Spleen (tissue), 11 donors: ENCODE measurements around the gene NUMBL. TPM values are rescaled to one million over a fixed set of nuclear protein-coding genes. Genes with fewer than 3 reads are reported as not detected.

Source experiments
- DNase-seq: peaks from one replicate; pipeline ENCODE4 v3.0.0-alpha.2; 2020
- H3K27ac ChIP-seq, 8 donors: fragments of 200-600 bp; sonication (generic) in 7 of 8; 1 replicate in 4 of 8; 2 replicates in 4 of 8; pipeline versions ENCODE4 v1.5.0 to v1.8.0; 2016 to 2021; ENCODE audit warnings: inconsistent platforms in 4 of 8, mild to moderate bottlenecking in 4 of 8, moderate library complexity in 1 of 8
- H3K27me3 ChIP-seq, 7 donors: fragments of 200-600 bp; sonication (generic) in 6 of 7; replicated peaks in 1 of 7; 1 replicate in 4 of 7; 2 replicates in 3 of 7; pipeline versions ENCODE4 v1.5.0 to v1.8.0; 2016 to 2021; ENCODE audit warnings: inconsistent platforms in 3 of 7, mild to moderate bottlenecking in 1 of 7
- H3K36me3 ChIP-seq, 6 donors: fragments of 200-600 bp; sonication (generic) in 5 of 6; 1 replicate in 4 of 6; 2 replicates in 2 of 6; pipeline versions ENCODE4 v1.5.0 to v1.8.0; 2016 to 2021; ENCODE audit warnings: inconsistent platforms in 2 of 6
- H3K4me1 ChIP-seq, 6 donors: fragments of 200-600 bp; sonication (generic) in 5 of 6; 1 replicate in 3 of 6; 2 replicates in 3 of 6; pipeline versions ENCODE4 v1.5.0 to v1.8.0; 2016 to 2021; ENCODE audit warnings: inconsistent platforms in 3 of 6
- H3K4me3 ChIP-seq, 8 donors: fragments of 200-600 bp; sonication (generic) in 7 of 8; 1 replicate in 4 of 8; 2 replicates in 4 of 8; pipeline versions ENCODE4 v1.5.0 to v1.8.0; 2016 to 2021; ENCODE audit warnings: inconsistent platforms in 4 of 8, mild to moderate bottlenecking in 4 of 8, moderate library complexity in 2 of 8
- H3K9me3 ChIP-seq, 8 donors: fragments of 200-600 bp; sonication (generic) in 7 of 8; 1 replicate in 4 of 8; 2 replicates in 4 of 8; pipeline versions ENCODE4 v1.5.0 to v1.8.0; 2016 to 2021; ENCODE audit warnings: inconsistent platforms in 4 of 8
- POLR2A ChIP-seq, 3 donors: fragments of 450-650 bp; IDR thresholded peaks; one replicate each; pipeline ENCODE4 v1.5.1; 2017; ENCODE audit warnings: antibody characterized with exemption in 3 of 3, mild to moderate bottlenecking in 1 of 3
- POLR2AphosphoS5 ChIP-seq, 3 donors: sonication (generic); formaldehyde crosslinking; IDR thresholded peaks; one replicate each; pipeline ENCODE4 v1.5.1; 2017; ENCODE audit warnings: antibody characterized with exemption in 3 of 3
- WGBS, 5 donors: extraction: QIAGEN DNeasy Blood & Tissue Kit in 3 of 5; methylation state at CpG; one replicate each; pipeline versions ENCODE4 v1.1.5 to v1.1.7; 2013 to 2018; 5-methylcytosine and 5-hydroxymethylcytosine counted together
- intact Hi-C: fragments of 100-400 bp; cut with DNase I; formaldehyde crosslinking; loops from one replicate; pipeline ENCODE4 v1.15.0; 2023; ENCODE audit warnings: low total_unique reads
- polyA plus RNA-seq, 3 donors: library from polyadenylated mRNA; stranded (reverse); fragments of 200-250 nt; gene quantifications; one replicate each; pipeline ENCODE4 v1.2.1, GENCODE V29; 2013
- small RNA-seq, 4 donors: library from RNA; depleted of rRNA; stranded (forward); fragments of <200 nt; gene quantifications; one replicate each; pipeline ENCODE3, GENCODE V24; 2016
- total RNA-seq, 7 donors: library from RNA; depleted of rRNA in 3 of 7; stranded (reverse); fragments of >200 nt in 3 of 7; fragmentation: NEBNext Ultra II Directional in 4 of 7; extraction: Animal tissue kit (Norgen Biotek cat#: 25700) in 4 of 7; gene quantifications; one replicate each; pipeline versions ENCODE4 v1.1.0 to v1.2.1, GENCODE V29; 2016 to 2021
- TF ChIP-seq, protein P1 (sequence below), 11 experiments: fragments of 200-600 bp in 7 of 11; fragments of 450-650 bp in 4 of 11; sonication (generic) in 4 of 11; IDR thresholded peaks in 8 of 11; conservative IDR thresholded peaks in 3 of 11; 1 replicate in 7 of 11; 2 replicates in 4 of 11; pipeline versions ENCODE4 v1.4.0 to v1.8.0; 2016 to 2021; ENCODE audit warnings: antibody characterized with exemption in 11 of 11, inconsistent platforms in 4 of 11, mild to moderate bottlenecking in 1 of 11
- donor health status: healthy with polysubstance abuse.
- donor health status: DM: no; HTN: no; CAD: no; lungs with moderate emphysema.
- donor health status: DM: no; HTN: no; CAD: no.
- donor health status: Bipolar disorder and iron deficiency.
- donor health status: healthy.
- donor health status: DM: no; HTN: no; CAD: no.
- donor health status: DM: yes; HTN: yes; CAD: no.

Gene NUMBL
- total and polyA plus RNA-seq, 10 donors, result 3.2 to 27.4 (median 13.3) TPM

DNA sequence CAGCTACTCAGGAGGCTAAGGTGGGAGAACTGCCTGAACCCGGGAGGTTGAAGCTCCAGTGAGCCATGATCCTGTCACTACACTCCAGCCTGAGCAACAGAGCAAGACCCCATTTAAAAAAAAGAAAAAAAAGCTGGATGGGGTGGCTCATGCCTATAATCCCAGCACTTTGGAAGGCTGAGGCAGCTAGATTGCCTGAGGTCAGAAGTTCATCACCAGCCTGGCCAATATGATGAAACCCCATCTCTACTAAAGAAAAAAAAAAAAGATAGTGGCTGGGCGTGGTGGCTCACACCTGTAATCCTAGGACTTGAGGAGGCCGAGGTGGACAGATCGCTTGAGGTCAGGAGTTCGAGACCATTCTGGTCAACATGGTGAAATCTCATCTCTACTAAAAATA lies 74.3 kb downstream of the NUMBL start:
- intact Hi-C loops, result no loop called here
- Histone ChIP-seq H3K4me3 (no peak overlapping the region), H3K9me3 (no peaks in the 10 kb centered on the region), H3K4me1 (peaks cover 5 to 44% (median 21%) of the 10 kb centered on the region in 6 donors), H3K27me3 (peaks cover 0 to 24% (median 8%) of the 10 kb centered on the region in 7 donors), H3K27ac (no peak overlapping the region), H3K36me3 (peaks cover 0 to 27% (median 18%) of the 10 kb centered on the region in 6 donors)
- TF ChIP-seq POLR2A (IDR thresholded peaks at IDR 0.05) (no peak), POLR2AphosphoS5 (IDR thresholded peaks at IDR 0.05) (no peak)
- TF ChIP-seq, protein P1, sequence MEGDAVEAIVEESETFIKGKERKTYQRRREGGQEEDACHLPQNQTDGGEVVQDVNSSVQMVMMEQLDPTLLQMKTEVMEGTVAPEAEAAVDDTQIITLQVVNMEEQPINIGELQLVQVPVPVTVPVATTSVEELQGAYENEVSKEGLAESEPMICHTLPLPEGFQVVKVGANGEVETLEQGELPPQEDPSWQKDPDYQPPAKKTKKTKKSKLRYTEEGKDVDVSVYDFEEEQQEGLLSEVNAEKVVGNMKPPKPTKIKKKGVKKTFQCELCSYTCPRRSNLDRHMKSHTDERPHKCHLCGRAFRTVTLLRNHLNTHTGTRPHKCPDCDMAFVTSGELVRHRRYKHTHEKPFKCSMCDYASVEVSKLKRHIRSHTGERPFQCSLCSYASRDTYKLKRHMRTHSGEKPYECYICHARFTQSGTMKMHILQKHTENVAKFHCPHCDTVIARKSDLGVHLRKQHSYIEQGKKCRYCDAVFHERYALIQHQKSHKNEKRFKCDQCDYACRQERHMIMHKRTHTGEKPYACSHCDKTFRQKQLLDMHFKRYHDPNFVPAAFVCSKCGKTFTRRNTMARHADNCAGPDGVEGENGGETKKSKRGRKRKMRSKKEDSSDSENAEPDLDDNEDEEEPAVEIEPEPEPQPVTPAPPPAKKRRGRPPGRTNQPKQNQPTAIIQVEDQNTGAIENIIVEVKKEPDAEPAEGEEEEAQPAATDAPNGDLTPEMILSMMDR (IDR thresholded peaks at IDR 0.05 in 8 of 11, conservative IDR thresholded peaks at IDR 0.05 in 3 of 11), result no peak
- DNase-seq, result no peak
- 82 to 95% (median 86%) methylated on average over 5 of the region's 5 CpGs for WGBS, 5 donors

Small RNA genes lying within 50 kb of the gene (small RNA-seq; reads per million reads assigned to genes)
- gene RNU6-195P, result 0 reads per million in 4 donors

Other genes starting within 250 kb of the NUMBL start
- gene SERTAD3, start 246.3 kb downstream of the NUMBL start, total RNA-seq, result 10 to 100 TPM; 21.5 to 51.4 (median 30.9) TPM
- 10 to 100 TPM; 21.8 to 32.6 (median 23.5) TPM for gene SERTAD3, start 246.3 kb downstream of the NUMBL start, polyA plus RNA-seq
- 100 to 1,000 TPM in 6 of 7 donors, 10 to 100 TPM in 1; 92.3 to 243 (median 179) TPM for gene BLVRB, start 224.9 kb downstream of the NUMBL start, total RNA-seq
- 100 to 1,000 TPM in 2 of 3 donors, 10 to 100 TPM in 1; 90.6 to 215 (median 136) TPM for gene BLVRB, start 224.9 kb downstream of the NUMBL start, polyA plus RNA-seq
- gene SPTBN4, start 223.7 kb downstream of the NUMBL start, total RNA-seq, result 1 to 10 TPM in 3 of 7 donors, under 1 TPM in 4; 0.32 to 2.3 (median 0.85) TPM
- under 1 TPM; 0.30 to 0.61 (median 0.35) TPM for gene SPTBN4, start 223.7 kb downstream of the NUMBL start, polyA plus RNA-seq
- 100 to 1,000 TPM; 127 to 282 (median 151) TPM for gene SHKBP1, start 113.8 kb downstream of the NUMBL start, total RNA-seq
- gene SHKBP1, start 113.8 kb downstream of the NUMBL start, polyA plus RNA-seq, result 100 to 1,000 TPM; 102 to 164 (median 152) TPM
- gene LTBP4, start 89.3 kb downstream of the NUMBL start, total RNA-seq, result 100 to 1,000 TPM in 6 of 7 donors, 10 to 100 TPM in 1; 66.0 to 197 (median 186) TPM
- gene LTBP4, start 89.3 kb downstream of the NUMBL start, polyA plus RNA-seq, result 100 to 1,000 TPM in 1 of 3 donors, 10 to 100 TPM in 2; 26.5 to 107 (median 34.3) TPM
- gene COQ8B, start 26.2 kb upstream of the NUMBL start, total RNA-seq, result 10 to 100 TPM; 23.0 to 40.2 (median 32.6) TPM
- 10 to 100 TPM; 18.4 to 33.8 (median 21.1) TPM for gene COQ8B, start 26.2 kb upstream of the NUMBL start, polyA plus RNA-seq
- gene ITPKC, start 26.5 kb upstream of the NUMBL start, total RNA-seq, result 10 to 100 TPM; 11.1 to 39.2 (median 18.0) TPM
- gene ITPKC, start 26.5 kb upstream of the NUMBL start, polyA plus RNA-seq, result 10 to 100 TPM in 1 of 3 donors, 1 to 10 TPM in 2; 6.8 to 14.3 (median 8.6) TPM
- gene ACTMAP, start 59.8 kb upstream of the NUMBL start, total RNA-seq, result 10 to 100 TPM in 3 of 7 donors, 1 to 10 TPM in 4; 6.0 to 16.2 (median 9.8) TPM
- gene ACTMAP, start 59.8 kb upstream of the NUMBL start, polyA plus RNA-seq, result 1 to 10 TPM; 5.2 to 6.8 (median 5.9) TPM
- gene SNRPA, start 60.6 kb upstream of the NUMBL start, total RNA-seq, result 10 to 100 TPM; 52.9 to 76.9 (median 64.0) TPM
- 10 to 100 TPM; 62.7 to 69.2 (median 67.4) TPM for gene SNRPA, start 60.6 kb upstream of the NUMBL start, polyA plus RNA-seq
- gene MIA, start 84.9 kb upstream of the NUMBL start, total RNA-seq, result 1 to 10 TPM in 1 of 7 donors, not detected in 6; 1.5 TPM
- 10 to 100 TPM in 1 of 3 donors, 1 to 10 TPM in 2; 4.5 to 14.2 (median 7.0) TPM for gene MIA, start 84.9 kb upstream of the NUMBL start, polyA plus RNA-seq
- 10 to 100 TPM; 36.8 to 69.8 (median 53.0) TPM for gene RAB4B, start 87.6 kb upstream of the NUMBL start, total RNA-seq
- 10 to 100 TPM; 78.5 to 95.3 (median 82.2) TPM for gene RAB4B, start 87.6 kb upstream of the NUMBL start, polyA plus RNA-seq
- 100 to 1,000 TPM; 136 to 198 (median 156) TPM for gene EGLN2, start 108.5 kb upstream of the NUMBL start, total RNA-seq
- gene EGLN2, start 108.5 kb upstream of the NUMBL start, polyA plus RNA-seq, result 100 to 1,000 TPM; 109 to 238 (median 188) TPM
- under 1 TPM in 1 of 7 donors, not detected in 6; 0.33 TPM for gene CYP2A6, start 159.8 kb upstream of the NUMBL start, total RNA-seq
- gene CYP2A6, start 159.8 kb upstream of the NUMBL start, polyA plus RNA-seq, result not detected
- not detected for gene CYP2A7, start 191.6 kb upstream of the NUMBL start, total RNA-seq
- not detected for gene CYP2A7, start 191.6 kb upstream of the NUMBL start, polyA plus RNA-seq